NCI-H226 (cell line): ENCODE measurements around the gene FAM107A.
"Not testable (repeated sequence)": the region's sequence is repeated elsewhere in the genome, so short reads cannot be mapped to it uniquely, and the experiment has no call there.

Experiments used
- DNase-seq: peaks from one replicate; pipeline ENCODE4 v3.0.0-alpha.2; 2015

The FAM107A gene

DNA sequence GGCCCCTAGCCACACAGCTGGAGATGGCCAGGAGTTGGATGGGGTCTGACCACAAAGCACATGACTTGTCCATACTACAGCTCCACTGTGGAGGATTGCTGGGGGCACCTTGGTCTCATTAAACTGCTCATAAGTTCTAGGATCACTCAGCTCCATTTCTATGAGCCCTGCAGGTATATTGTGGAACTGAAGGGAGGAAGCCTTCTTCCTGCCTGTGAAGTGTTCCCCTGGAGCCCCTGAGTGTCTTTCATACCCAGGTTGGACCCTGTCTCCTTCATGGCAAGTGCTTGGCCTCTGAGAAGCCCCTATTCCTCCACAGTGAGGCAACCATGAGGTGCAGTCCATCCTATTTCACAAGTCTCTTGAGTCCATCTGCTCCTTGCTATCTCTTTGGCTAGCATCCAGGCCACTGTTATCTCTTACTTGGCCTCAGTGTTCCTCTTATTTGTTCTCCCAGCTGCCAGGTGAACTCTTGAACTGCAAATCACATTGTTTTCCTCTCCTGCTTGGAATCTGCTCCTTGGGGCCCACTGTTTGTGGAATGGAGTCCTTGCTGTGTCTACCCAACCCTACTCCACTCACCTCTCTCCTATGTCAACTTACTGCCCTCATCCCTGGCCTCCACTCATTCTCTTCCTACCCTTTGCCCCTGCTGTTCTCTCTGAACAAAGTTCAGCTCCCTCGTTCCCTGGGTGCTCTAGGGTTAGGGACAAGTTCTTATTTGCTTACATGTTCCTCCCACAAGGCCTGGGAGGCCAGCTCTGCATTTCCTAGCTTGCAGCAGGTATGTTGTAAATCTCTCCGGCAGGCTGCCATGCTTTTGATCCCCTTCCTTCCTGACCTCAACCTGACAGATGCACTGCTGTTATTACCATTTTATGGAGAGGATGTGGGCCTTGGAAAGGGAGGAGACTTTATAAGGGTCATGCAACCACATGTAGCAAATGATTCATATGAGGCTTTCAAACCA is 41.4 kb downstream of the FAM107A start:
- DNase-seq, result peak; percentile 83

- DNase-seq, result no peak
These were observed 42.3 kb downstream of the FAM107A start for GRCh38 chr3:58534592-58535494.

DNA sequence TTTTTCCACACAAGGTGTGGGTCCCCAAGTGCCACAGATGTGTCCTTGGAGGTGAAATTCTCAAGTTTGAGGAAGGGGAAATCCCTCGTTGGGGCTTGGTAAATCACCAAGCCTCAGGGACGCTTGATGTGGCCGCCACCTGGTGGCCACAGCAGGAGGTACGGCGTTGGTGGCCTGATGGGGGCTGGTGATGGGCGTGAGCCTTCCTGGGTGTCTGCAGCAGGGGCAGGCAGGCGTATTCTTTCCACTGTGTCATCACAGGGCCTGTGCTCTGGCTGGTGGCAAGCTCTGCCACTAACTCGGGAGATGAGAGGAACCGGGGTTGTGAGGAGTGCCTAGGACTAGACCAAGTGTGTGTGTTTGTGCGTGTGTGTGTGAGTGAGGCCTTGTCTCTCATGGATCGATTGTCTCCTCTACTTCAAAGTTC is 44.4 kb downstream of the FAM107A start:
- peak; percentile 54 for DNase-seq

- DNase-seq, result no peak
These were observed 45.2 kb downstream of the FAM107A start for GRCh38 chr3:58531956-58532355.

DNA sequence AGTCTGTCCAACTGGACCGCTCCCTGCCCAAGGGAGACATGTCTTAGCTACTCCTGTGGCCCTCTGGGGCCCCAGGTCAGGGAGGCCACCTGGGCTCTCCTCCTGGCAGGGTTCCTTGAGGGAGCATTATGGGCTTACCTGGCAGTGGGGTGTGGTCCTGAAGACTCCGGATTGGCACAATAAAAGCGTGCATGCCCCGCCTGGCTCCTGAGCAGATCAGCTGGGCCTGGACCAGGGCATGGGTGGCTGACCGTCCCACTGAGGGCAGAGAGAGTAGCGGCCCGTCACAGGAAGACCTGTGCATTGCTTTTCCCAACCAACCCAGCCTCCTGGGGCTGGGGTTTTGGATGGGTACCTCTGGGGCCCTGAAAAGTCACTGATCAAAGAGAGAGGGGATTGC is 45.6 kb downstream of the FAM107A start:
- DNase-seq, result no peak

- DNase-seq, result no peak
These were observed 46.8 kb downstream of the FAM107A start for GRCh38 chr3:58530354-58530865.

DNA sequence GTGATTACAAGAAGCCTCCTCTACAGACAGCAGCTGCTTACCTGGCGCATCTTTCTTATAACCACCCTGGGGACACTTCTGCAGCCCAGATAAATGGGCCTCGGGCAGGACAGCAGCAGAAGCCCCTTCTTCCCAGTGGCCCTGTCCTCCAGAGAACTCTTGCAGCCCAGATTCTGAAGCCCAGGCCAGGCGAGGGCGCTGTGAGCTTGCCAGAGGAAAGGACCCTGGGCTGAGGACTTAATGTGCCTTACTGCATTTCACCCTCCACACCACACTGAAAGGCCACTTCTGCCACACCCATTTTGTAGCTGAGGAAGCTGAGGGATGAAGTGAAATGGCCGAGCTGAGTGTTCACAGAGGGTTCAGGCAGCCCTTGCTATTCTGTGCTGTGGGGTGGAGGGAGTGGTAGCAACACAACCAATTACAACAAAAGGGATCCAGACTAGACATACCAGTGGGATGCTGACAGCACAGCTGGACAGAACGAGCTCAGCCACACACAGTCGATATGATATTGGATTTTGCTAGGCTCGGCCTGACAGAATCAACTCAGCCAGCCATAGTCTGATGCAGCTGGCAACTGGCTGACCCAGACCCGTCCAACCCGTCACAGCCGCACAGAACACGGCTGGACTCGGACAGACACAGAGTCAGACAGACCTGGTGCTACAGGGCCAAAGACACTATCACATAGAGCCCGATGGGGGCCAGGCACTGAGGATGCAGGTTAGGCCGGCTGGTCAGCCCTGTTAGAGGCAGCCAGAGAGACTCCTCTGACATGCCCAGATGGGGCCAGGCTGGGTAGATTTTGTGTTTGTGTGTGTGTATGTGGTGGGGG is 47.5 kb downstream of the FAM107A start:
- DNase-seq, result no peak

DNA sequence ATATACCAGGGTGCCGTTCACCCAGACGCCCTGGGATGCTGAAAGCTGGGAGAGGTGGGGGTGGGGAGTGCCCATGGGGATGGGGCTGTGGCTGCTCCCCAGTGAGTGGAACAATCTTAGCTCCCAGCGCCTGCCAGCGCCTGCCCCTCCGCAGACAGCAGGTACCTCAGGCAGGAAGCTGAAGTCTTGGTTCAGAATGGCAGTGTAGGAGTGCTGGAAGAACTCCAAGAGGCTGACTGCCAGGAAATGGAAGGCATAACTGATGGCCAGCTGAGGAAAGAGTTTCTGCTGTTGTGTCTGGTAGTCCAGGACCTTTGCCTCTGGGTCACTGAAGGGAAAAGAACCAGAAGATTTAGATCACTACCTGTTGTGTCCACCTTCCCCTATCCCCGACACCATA is 48.6 kb downstream of the FAM107A start:
- peak; percentile 87 for DNase-seq

- not testable (repeated sequence) for DNase-seq
These were observed 49.8 kb downstream of the FAM107A start for GRCh38 chr3:58527440-58527839.

DNA sequence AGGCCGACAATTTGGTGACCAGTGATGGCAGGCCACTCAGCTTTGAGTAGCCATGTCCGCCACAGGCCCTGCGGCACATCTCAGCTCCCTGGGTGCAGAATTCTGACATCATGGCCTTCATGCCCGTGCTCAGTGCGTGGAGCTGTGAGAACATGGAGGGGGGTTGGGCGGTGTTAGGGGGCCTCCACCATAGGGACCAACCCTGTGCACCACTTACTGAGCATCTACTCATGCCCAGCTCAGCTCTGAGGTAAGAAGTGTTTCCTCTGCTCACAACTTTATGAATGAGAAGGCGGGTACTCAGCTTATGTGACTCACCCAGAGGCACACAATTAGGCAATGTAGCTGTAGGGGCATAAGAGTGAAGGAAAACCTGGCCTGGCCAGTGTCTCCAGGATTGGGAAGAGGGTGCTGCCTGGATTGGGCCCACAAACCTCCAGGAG is 50.7 kb downstream of the FAM107A start:
- DNase-seq, result peak; percentile 91

GRCh38 chr3:58524326-58524888 is 52.8 kb downstream of the FAM107A start:
- no peak for DNase-seq

DNA sequence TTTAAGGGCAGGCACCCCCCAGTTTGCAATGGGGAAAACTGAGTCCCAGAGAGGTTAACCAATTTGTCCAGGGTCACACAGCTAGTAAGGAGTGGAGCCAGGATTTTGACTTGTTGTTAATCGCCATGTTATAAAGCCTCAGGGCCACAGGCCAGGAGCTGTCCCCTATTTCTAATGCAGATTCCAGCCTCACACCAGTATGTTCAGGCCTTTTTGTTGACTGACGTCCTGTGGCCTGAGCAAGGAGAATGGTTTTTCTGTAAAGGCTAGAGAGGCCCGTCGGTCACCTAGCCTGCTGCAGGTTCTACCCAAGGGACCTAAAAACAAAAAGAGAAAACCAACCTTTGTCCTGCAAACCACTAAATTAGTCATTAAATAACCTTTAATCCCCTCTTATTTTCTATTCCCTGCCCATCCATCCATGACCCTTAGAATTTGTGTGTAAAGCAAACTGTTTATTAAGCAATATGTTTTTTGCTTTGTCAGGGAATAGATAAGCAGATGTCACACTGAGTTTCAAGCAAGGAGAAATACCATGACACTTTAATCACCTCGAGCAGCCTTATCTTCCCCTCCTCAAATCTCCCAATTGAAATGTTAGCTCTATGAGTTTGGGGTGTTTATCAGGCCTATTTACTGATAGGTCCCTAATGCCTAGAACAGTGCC is 54.3 kb downstream of the FAM107A start:
- no peak for DNase-seq

GRCh38 chr3:58521917-58522631 is 55.1 kb downstream of the FAM107A start:
- DNase-seq, result no peak

DNA sequence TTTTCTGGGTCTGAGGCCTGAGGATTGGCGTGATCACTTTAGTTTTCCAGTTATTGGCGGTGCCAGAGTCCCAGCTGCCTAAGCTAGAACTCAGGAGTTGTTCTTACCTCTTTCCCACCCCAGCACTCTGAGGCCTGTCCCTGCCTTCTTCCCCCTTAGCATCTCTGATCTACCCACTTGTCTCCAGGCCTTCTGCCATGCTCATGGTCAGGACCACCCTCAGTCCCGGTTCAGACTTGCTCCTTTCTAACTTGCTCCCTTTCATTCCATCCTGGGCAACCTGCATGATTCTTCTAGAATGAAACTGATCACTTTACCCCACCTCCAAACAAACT is 55.9 kb downstream of the FAM107A start:
- no peak for DNase-seq

- DNase-seq, result no peak
These were observed 56.5 kb downstream of the FAM107A start for GRCh38 chr3:58520403-58521335.

DNA sequence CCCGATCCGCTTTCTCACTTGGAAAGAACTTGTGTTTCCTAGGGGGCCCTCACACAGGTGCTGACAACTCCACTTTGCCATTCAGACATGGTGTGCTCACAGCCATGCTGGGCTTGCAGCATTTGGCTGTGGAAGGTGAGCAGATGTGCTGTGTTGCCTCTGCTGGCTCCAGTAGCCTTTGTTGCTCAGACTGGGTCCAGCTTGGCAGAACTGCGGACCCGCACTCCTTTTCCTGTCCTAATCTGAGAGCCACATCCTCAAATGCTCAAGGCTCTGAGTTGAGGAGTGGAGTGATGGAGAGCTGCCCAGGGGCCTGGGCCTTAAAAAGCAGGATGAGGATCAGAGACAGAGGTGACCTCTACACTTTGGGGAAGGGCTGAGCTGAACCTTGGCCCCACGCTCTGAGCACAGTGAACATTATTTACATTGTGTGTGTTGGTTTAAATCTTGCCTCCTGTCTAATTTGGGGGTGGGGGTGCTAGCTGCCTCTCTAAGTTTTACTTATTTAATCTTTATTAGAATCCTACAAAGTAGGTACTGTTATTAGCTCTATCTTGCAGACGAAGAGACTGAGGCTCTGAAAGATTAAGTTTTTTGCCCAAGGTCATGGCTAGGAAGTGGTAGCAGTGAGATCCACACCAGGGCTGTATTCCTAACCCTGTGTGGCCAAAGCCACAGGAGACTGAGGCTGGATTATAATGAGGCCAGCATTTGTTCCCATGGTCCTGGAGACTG is 57.4 kb downstream of the FAM107A start:
- no peak for DNase-seq

GRCh38 chr3:58518291-58518789 is 58.9 kb downstream of the FAM107A start:
- no peak for DNase-seq

GRCh38 chr3:58514405-58514804 is 62.8 kb downstream of the FAM107A start:
- no peak for DNase-seq
